Measurements from ENCODE around the gene MAGEC2. TPM values are rescaled to one million over a fixed set of nuclear protein-coding genes. Genes with fewer than 3 reads are reported as not detected.

The MAGEC2 gene, protein sequence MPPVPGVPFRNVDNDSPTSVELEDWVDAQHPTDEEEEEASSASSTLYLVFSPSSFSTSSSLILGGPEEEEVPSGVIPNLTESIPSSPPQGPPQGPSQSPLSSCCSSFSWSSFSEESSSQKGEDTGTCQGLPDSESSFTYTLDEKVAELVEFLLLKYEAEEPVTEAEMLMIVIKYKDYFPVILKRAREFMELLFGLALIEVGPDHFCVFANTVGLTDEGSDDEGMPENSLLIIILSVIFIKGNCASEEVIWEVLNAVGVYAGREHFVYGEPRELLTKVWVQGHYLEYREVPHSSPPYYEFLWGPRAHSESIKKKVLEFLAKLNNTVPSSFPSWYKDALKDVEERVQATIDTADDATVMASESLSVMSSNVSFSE
- total RNA-seq: not detected

DNA sequence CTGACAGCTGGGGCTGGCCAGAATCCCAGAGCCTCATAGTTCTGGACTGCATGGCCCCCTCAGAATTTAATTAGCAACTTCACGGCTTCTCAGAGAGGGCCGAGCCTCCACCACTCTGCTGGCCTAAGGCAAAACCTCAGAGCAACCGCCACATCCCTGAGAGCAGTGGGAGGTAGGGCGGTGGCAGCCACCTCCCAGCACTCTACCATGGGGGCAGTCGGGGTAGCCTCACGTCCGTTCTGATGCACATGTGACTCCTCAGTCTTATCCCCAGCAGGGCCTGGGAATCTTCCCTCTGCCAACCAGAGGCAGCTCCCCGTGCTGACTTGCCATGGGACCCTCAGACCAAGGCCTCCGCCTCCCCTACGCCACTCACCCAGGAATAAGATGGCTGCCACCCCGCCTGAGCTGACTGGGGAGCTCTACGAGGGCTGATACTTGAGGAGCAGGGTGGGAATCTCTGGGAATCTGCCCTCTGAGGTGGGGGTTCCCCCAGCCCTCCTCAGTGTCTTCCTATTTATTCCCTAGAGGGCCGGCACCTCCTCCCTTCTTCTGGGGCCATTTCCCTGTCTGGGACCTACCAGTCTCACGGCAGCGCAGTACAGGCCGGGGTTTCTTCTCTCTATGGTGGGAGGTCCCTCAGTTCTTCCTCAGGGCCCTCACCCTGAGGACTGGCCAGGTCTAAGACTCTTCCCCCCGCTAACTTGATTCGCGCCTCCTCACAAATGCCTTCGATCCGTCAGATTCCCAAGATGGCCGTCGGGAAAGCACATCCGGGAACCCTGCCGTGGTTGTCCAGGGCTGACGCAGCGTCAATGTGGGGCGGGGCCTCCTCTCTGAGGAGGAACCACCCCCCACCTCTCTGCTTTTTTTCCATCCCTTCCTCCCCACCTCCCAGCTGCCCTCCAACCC is at the start of gene MAGEC2:
TSS of gene MAGEC2 (minus strand) at position 769 of the 912 bp plus-strand sequence. CDS start 1,303 bp downstream, outside the sequence.
- no peak for DNase-seq
- H3K27ac Mint-ChIP-seq: no peak within 1 kb of the TSS
- H3K4me3 Mint-ChIP-seq: no peak within 1 kb of the TSS
- ChIA-PET POLR2A (no interaction called here), CTCF (no interaction called here)
- ATAC-seq: no peak
- H3K9me3 Mint-ChIP-seq (ENCODE audit: insufficient read depth): peaks cover 4% of the 10 kb centered on the region
- no peaks in the 10 kb centered on the region for H3K4me1 Mint-ChIP-seq (ENCODE audit: low read depth)
- no peaks in the 10 kb centered on the region for H3K27me3 Mint-ChIP-seq (ENCODE audit: low read depth)
- no peaks in the 10 kb centered on the region for H3K36me3 Mint-ChIP-seq (ENCODE audit: low read depth)

DNA sequence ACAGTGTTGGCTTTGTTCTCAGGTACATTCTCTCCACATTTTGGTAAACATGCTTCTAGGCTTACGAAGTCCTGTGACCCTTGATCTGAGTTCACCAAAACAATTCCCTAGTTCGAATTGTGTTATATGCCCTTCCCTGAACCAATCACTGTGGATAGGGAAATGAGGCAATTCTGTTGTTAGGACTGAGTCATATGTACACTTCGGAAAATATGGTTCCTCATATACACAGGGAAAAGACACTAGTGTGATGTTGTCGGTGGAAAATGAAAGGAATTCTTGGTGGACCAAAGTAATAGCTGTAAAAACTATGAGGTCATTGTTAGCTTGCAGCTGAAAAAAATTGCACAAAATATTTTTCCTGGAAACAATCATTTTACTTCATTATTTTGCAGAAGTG is 46.6 kb upstream of the MAGEC2 start:
- DNase-seq: no peak
- POLR2A ChIA-PET: no interaction called here
- no peak for ATAC-seq
- no peak overlapping the region for H3K4me3 Mint-ChIP-seq
- no peaks in the 10 kb centered on the region for H3K9me3 Mint-ChIP-seq (ENCODE audit: insufficient read depth)
- no peaks in the 10 kb centered on the region for H3K36me3 Mint-ChIP-seq (ENCODE audit: low read depth)
- CTCF ChIA-PET: no interaction called here
- no peaks in the 10 kb centered on the region for H3K4me1 Mint-ChIP-seq (ENCODE audit: low read depth)
- no peaks in the 10 kb centered on the region for H3K27me3 Mint-ChIP-seq (ENCODE audit: low read depth)
- no peak overlapping the region for H3K27ac Mint-ChIP-seq

DNA sequence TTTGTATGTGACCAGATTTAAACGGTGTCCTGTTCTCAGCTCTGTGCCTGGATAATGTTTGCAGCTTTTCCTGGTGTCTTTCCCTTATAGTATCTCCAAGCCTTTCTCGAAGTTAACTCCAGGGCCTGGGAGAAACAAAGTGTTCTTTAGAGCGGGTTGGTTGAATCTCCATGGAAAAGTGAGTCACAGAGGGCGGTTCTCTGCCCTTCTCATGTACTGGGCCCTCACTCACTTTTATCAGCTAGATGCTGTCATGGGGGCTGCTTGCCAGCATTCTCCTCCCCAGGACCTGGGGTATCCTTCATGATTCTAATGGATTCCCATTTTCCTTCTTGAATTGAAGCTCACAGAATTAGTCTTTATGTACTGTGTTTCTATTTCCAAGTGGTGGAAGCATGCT is 46.1 kb upstream of the MAGEC2 start:
- H3K4me1 Mint-ChIP-seq (ENCODE audit: low read depth): no peaks in the 10 kb centered on the region
- ATAC-seq (no peak), DNase-seq (no peak)
- H3K4me3 Mint-ChIP-seq: no peak overlapping the region
- no peaks in the 10 kb centered on the region for H3K36me3 Mint-ChIP-seq (ENCODE audit: low read depth)
- no peak overlapping the region for H3K27ac Mint-ChIP-seq
- no peaks in the 10 kb centered on the region for H3K9me3 Mint-ChIP-seq (ENCODE audit: insufficient read depth)
- H3K27me3 Mint-ChIP-seq (ENCODE audit: low read depth): no peaks in the 10 kb centered on the region
- CTCF ChIA-PET: no interaction called here
- POLR2A ChIA-PET: no interaction called here

DNA sequence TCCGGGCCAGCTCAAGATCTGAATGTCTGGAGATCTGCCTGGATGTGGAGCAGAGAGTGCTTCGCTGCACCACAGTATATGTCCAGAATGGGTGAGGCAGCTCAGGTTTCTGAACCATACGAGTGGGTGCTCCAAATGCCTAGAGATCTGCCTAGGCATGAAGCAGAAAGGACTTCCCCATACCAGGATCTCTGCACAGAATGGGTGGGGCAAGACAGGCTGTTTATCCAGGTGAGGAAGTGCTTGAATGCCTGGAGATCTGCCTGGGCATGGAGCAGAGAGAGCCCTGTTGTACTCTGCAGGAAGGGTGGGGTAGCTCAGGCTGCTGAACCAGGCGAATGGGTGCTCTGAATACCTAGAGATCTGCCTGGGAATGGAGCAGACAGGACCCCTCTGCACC is 45.4 kb upstream of the MAGEC2 start:
- no peaks in the 10 kb centered on the region for H3K9me3 Mint-ChIP-seq (ENCODE audit: insufficient read depth)

DNA sequence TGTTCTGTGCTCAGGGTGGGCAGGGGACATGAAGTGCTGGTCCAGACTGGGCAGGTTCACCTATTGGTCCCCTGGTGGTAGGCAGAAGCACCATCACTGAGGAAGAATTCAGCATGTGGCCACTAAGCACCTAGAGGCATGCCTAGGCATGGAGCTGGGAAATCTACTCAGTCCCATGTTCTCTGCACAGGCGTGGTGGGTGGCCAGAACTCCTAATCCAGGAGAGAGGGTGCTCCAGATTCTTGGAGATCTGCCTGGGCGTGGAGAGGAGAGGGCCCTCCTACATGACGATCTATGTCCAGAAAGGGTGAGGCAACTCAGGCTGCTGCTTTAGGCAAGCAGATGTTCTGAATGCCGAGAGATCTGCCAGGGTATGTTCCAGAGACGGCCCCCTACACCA is 44.6 kb upstream of the MAGEC2 start:
- Mint-ChIP-seq H3K4me1 (ENCODE audit: low read depth) (no peaks in the 10 kb centered on the region), H3K4me3 (no peak overlapping the region), H3K36me3 (ENCODE audit: low read depth) (no peaks in the 10 kb centered on the region), H3K27ac (no peak overlapping the region), H3K9me3 (ENCODE audit: insufficient read depth) (no peaks in the 10 kb centered on the region), H3K27me3 (ENCODE audit: low read depth) (no peaks in the 10 kb centered on the region)
- CTCF ChIA-PET: no interaction called here
- no peak for ATAC-seq
- no peak for DNase-seq
- POLR2A ChIA-PET: no interaction called here

More for the DNA sequence above, 45.4 kb upstream of the MAGEC2 start:
- Mint-ChIP-seq H3K27me3 (ENCODE audit: low read depth) (no peaks in the 10 kb centered on the region), H3K4me1 (ENCODE audit: low read depth) (no peaks in the 10 kb centered on the region), H3K4me3 (no peak overlapping the region), H3K36me3 (ENCODE audit: low read depth) (no peaks in the 10 kb centered on the region), H3K27ac (no peak overlapping the region)
- DNase-seq (no peak), ATAC-seq (no peak)
- POLR2A ChIA-PET: no interaction called here
- CTCF ChIA-PET: no interaction called here

DNA sequence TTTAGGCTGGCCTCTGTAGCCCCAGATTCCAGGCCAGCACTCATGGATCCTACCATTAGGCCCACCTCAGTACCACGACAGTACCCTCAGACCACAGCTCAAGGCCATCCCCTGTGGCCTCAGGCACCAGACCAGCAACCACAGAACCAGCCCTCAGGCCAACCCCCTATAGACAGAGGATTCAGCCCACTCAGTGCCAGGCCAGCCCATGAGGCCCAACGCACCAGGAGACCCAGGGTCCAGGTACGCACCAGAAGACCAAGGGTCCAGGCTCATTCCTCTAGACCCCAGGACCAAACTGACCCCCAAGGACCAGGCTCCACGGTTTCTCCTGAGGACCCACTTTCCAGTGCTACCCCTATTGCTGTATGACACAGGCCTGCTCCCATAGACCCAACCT is 39.5 kb upstream of the MAGEC2 start:
- no peaks in the 10 kb centered on the region for H3K27me3 Mint-ChIP-seq (ENCODE audit: low read depth)
- H3K4me3 Mint-ChIP-seq: no peak overlapping the region
- H3K36me3 Mint-ChIP-seq (ENCODE audit: low read depth): no peaks in the 10 kb centered on the region
- CTCF ChIA-PET: no interaction called here
- no peak for DNase-seq
- ATAC-seq: no peak
- POLR2A ChIA-PET: interaction anchor here (0.6 kb wide), 1 partner anchor 1423 kb away, joined by 3 read pairs; no protein-coding TSS in a partner anchor
- H3K27ac Mint-ChIP-seq: no peak overlapping the region
- no peaks in the 10 kb centered on the region for H3K9me3 Mint-ChIP-seq (ENCODE audit: insufficient read depth)
- H3K4me1 Mint-ChIP-seq (ENCODE audit: low read depth): no peaks in the 10 kb centered on the region

DNA sequence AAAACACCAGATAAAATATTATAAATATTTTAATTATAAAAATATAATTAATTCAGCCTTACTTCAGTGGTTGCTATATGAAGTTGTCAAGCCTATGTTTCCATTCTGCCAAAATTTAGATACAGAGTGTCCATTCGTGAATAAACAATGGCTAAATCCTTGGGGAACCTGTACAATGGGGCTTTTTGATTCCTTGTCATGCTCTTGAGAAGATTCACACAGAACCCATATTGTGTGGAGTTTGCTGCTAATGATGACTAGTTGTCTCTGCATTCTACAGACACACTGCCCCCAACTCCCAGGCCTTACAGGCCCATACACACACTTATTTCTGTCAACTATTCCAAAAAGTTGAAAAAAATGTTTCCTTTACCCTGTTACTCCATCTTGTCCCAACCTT is 33.4 kb upstream of the MAGEC2 start:
- Mint-ChIP-seq H3K36me3 (ENCODE audit: low read depth) (no peaks in the 10 kb centered on the region), H3K4me3 (no peak overlapping the region)
- CTCF ChIA-PET: no interaction called here

DNA sequence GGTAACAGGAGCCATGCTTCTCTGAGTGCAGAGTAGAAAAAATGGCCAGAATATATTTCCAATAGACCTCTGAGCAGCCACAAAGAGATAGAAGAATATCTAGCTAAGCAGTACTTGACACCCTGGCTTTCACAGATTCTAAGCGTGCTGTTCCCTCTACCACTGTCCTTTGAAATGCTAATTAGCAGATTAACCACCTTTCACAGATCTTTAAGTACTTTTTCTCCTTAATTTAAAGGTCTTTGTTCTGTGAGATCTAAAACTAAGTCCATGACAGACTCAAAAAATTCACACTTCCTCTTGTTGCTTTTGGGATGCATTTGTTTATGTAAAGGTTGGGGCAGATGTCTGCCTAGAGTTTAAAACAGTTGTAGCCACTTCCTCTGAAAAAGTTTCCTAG is 28.3 kb upstream of the MAGEC2 start:
- no peaks in the 10 kb centered on the region for H3K36me3 Mint-ChIP-seq (ENCODE audit: low read depth)
- no peaks in the 10 kb centered on the region for H3K27me3 Mint-ChIP-seq (ENCODE audit: low read depth)
- peaks cover 4% of the 10 kb centered on the region for H3K9me3 Mint-ChIP-seq (ENCODE audit: insufficient read depth)
- no peaks in the 10 kb centered on the region for H3K4me1 Mint-ChIP-seq (ENCODE audit: low read depth)
- POLR2A ChIA-PET: no interaction called here
- H3K27ac Mint-ChIP-seq: no peak overlapping the region
- CTCF ChIA-PET: no interaction called here
- DNase-seq: no peak
- H3K4me3 Mint-ChIP-seq: no peak overlapping the region
- ATAC-seq: no peak

More for the DNA sequence above, 33.4 kb upstream of the MAGEC2 start:
- Mint-ChIP-seq H3K4me1 (ENCODE audit: low read depth) (no peaks in the 10 kb centered on the region), H3K9me3 (ENCODE audit: insufficient read depth) (peaks cover 4% of the 10 kb centered on the region), H3K27me3 (ENCODE audit: low read depth) (no peaks in the 10 kb centered on the region), H3K27ac (no peak overlapping the region)
- POLR2A ChIA-PET: no interaction called here
- ATAC-seq: no peak
- no peak for DNase-seq

DNA sequence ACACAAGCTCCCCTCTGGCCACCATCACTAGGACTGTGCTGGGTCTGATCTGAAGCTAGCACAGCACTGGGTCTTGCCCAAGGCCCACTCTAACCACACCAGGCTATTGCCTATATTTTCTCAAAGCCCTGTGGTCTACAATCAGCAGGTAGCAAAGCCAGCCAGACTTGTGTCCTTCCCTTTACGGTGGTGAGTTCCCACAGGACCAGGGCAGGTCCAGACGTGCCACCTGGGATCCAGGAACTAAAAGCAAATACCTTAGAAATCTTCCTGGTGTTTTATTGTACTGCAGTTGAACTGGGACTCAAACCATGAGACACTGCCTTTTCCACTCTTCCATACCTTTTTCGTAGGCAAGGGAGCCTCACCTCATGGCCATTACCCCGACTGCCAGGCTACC is 9.0 kb upstream of the MAGEC2 start:
- POLR2A ChIA-PET: no interaction called here
- Mint-ChIP-seq H3K9me3 (ENCODE audit: insufficient read depth) (no peaks in the 10 kb centered on the region), H3K27ac (no peak overlapping the region), H3K4me1 (ENCODE audit: low read depth) (no peaks in the 10 kb centered on the region), H3K27me3 (ENCODE audit: low read depth) (no peaks in the 10 kb centered on the region), H3K4me3 (no peak overlapping the region), H3K36me3 (ENCODE audit: low read depth) (no peaks in the 10 kb centered on the region)
- ATAC-seq: no peak
- CTCF ChIA-PET: no interaction called here
- no peak for DNase-seq

DNA sequence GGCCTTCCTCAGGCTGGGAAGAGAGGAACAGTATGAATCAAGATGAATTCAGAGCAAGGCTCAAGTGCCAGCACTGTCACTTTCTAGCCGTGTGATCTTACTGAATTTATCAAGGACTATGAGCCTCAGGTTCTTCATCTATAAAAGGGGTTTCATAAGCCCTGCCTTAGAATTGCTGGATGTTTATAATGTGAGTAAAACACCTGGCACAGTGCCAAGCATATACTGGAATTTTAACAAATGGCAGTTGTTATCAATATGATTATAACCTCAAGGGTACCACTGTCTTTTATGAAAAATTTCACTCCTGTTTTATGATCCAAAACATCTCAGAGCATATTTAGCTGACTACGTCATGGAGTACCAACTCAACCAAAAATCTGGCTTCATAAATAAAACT is 4.0 kb downstream of the MAGEC2 start:
- no peaks in the 10 kb centered on the region for H3K4me1 Mint-ChIP-seq (ENCODE audit: low read depth)
- ATAC-seq: no peak
- H3K9me3 Mint-ChIP-seq (ENCODE audit: insufficient read depth): peaks cover 3% of the 10 kb centered on the region
- no peaks in the 10 kb centered on the region for H3K36me3 Mint-ChIP-seq (ENCODE audit: low read depth)
- H3K4me3 Mint-ChIP-seq: no peak overlapping the region
- POLR2A ChIA-PET: no interaction called here
- no peak for DNase-seq
- no peak overlapping the region for H3K27ac Mint-ChIP-seq
- no peaks in the 10 kb centered on the region for H3K27me3 Mint-ChIP-seq (ENCODE audit: low read depth)
- CTCF ChIA-PET: no interaction called here

DNA sequence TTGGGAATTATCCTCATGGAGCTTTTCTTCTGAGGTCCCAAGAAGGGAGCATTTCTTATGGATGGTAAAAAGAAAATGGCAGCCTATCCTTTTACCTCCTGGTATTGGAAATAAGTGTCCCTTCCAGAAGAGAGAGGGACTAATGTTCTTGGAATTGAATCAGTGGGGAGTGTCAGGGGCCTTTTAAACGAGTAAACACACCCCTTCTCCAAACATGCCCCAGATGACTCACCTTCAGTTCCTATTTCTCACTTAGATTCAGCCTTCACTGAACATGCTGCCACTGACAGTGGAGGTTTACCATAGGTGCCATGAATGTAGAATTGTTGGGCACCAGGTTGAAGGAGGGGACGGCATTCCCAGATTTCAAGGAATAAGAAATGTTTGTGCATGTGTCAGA is 19.0 kb downstream of the MAGEC2 start:
- ChIA-PET POLR2A (no interaction called here), CTCF (no interaction called here)
- Mint-ChIP-seq H3K36me3 (ENCODE audit: low read depth) (no peaks in the 10 kb centered on the region), H3K27ac (no peak overlapping the region), H3K9me3 (ENCODE audit: insufficient read depth) (no peaks in the 10 kb centered on the region), H3K27me3 (ENCODE audit: low read depth) (no peaks in the 10 kb centered on the region), H3K4me1 (ENCODE audit: low read depth) (no peaks in the 10 kb centered on the region), H3K4me3 (no peak overlapping the region)
- DNase-seq (no peak), ATAC-seq (no peak)

DNA sequence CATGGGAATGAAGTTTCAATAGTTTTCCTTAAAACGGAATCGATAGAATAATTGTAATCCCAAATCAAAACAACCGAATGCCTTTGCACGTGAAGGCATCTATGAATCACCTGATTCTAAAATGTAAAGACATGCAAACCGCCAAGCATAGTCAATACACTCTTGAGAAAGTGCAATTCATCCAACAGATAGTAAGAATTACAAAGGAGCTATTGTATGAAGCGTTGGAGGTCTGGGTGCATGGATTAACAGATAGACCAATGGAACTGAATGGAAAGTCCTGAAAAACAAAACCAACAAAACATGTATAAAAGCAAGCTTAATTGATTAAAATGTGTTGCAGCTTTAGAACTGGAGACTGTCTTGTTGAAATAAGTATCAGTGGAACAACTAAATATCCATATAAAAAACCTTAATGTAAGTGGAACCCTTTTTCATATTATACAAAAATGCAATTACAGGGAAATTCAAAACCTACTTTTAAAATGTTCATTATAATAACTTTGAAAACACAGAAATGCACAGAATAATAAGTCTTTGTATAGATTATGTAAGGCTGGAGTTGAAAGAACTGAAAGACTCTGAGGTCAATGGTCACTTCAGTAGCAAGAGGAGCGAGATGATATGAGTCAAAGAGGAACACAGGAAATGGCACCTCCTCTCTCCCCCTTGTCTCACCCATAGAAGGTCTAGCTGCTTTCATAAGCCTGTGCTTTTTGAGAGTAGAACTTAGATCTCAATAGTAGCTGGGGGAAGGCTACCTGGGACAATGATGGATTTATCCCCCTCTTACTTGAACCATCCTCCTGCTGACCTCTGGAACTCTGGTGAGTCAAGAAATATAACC is 20.1 kb downstream of the MAGEC2 start:
- no peak for DNase-seq
- ATAC-seq: no peak
- no peak overlapping the region for H3K4me3 Mint-ChIP-seq
- no peaks in the 10 kb centered on the region for H3K9me3 Mint-ChIP-seq (ENCODE audit: insufficient read depth)
- no peaks in the 10 kb centered on the region for H3K27me3 Mint-ChIP-seq (ENCODE audit: low read depth)
- H3K36me3 Mint-ChIP-seq (ENCODE audit: low read depth): no peaks in the 10 kb centered on the region
- no peak overlapping the region for H3K27ac Mint-ChIP-seq
- ChIA-PET POLR2A (no interaction called here), CTCF (no interaction called here)
- H3K4me1 Mint-ChIP-seq (ENCODE audit: low read depth): no peaks in the 10 kb centered on the region

Measured in activated CD8-positive, alpha-beta T cell treated with anti-CD3 and anti-CD28 coated beads, Interleukin-2, amount 10 ng/mL, durations not matched to agents 7 days and 5 days (primary cell).